ENCODE data around the gene G6PC2.

DNA sequence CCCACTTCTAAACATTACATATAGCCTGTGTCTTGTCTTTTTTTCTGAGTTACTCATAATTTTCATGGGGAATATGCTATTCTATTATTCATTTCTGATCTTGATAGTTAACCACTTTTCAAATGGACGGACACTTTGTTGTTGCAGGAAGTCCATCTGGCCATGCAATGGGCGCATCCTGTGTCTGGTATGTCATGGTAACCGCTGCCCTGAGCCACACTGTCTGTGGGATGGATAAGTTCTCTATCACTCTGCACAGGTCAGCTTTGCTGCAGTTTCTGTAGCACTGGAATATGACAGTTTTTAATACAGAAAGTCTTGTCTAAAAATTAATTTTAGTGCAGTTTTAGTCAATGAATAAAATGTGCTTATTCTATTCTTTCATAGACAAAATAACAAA is 3.3 kb downstream of the G6PC2 start:
- TF ChIP-seq, protein P1, sequence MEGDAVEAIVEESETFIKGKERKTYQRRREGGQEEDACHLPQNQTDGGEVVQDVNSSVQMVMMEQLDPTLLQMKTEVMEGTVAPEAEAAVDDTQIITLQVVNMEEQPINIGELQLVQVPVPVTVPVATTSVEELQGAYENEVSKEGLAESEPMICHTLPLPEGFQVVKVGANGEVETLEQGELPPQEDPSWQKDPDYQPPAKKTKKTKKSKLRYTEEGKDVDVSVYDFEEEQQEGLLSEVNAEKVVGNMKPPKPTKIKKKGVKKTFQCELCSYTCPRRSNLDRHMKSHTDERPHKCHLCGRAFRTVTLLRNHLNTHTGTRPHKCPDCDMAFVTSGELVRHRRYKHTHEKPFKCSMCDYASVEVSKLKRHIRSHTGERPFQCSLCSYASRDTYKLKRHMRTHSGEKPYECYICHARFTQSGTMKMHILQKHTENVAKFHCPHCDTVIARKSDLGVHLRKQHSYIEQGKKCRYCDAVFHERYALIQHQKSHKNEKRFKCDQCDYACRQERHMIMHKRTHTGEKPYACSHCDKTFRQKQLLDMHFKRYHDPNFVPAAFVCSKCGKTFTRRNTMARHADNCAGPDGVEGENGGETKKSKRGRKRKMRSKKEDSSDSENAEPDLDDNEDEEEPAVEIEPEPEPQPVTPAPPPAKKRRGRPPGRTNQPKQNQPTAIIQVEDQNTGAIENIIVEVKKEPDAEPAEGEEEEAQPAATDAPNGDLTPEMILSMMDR (conservative IDR thresholded peaks at IDR 0.05 in 1 of 2, IDR thresholded peaks at IDR 0.05 in 1 of 2; ENCODE audit: extremely low read depth in 1 of 2, insufficient read depth in 1 of 2, low read depth in 1 of 2, low read length in 2 of 2): no peak
- no peak for TF ChIP-seq EZH2 (IDR thresholded peaks at IDR 0.05; ENCODE audit: borderline replicate concordance, low read length)
